Prostate gland (tissue), 2 donors: Measurements from ENCODE around the gene MAPK9.

ENCODE experiments used
- CTCF ChIP-seq, 4 experiments: fragments of 200-600 bp in 2 of 4; fragments of 450-650 bp in 2 of 4; sonication (generic) in 2 of 4; IDR thresholded peaks; 1 replicate in 3 of 4; 2 replicates in 1 of 4; pipeline ENCODE4 v1.5.1; 2016 to 2019; ENCODE audit warnings: antibody characterized with exemption in 4 of 4, mild to moderate bottlenecking in 2 of 4, moderate library complexity in 2 of 4
- POLR2AphosphoS5 ChIP-seq: sonication (generic); formaldehyde crosslinking; IDR thresholded peaks from one replicate; pipeline ENCODE4 v1.6.1; 2017; ENCODE audit warnings: antibody characterized with exemption

- no peak for TF ChIP-seq CTCF (IDR thresholded peaks at IDR 0.05)
- no peak for TF ChIP-seq POLR2AphosphoS5
Observed at GRCh38 chr5:180303226-180304015, 11.5 kb upstream of the MAPK9 start.
